Peyer's patch (tissue), 4 donors: ENCODE results near the gene MTMR1. TPM values are rescaled to one million over a fixed set of nuclear protein-coding genes. Genes with fewer than 3 reads are reported as not detected.

ENCODE experiments used
- DNase-seq, 3 donors: peaks; one replicate each; pipeline ENCODE4 v3.0.0-alpha.2; 2017 to 2019
- H3K27ac ChIP-seq, 4 donors: fragments of 200-600 bp; sonication (generic); one replicate each; pipeline ENCODE4 v1.5.1; 2016 to 2019
- H3K27me3 ChIP-seq, 2 donors: fragments of 200-600 bp; sonication (generic); one replicate each; pipeline ENCODE4 v1.5.1; 2019
- H3K36me3 ChIP-seq, 3 donors: fragments of 200-600 bp; sonication (generic); one replicate each; pipeline ENCODE4 v1.5.1; 2016 to 2019
- H3K4me1 ChIP-seq, 4 donors: fragments of 200-600 bp; sonication (generic); one replicate each; pipeline ENCODE4 v1.5.1; 2016 to 2019
- H3K4me3 ChIP-seq, 4 donors: fragments of 200-600 bp; sonication (generic); 1 replicate in 3 of 4; 2 replicates in 1 of 4; pipeline ENCODE4 v1.5.1; 2016 to 2019; ENCODE audit warnings: mild to moderate bottlenecking in 1 of 4
- H3K9me3 ChIP-seq, 4 donors: fragments of 200-600 bp; sonication (generic); one replicate each; pipeline ENCODE4 v1.5.1; 2016 to 2019; ENCODE audit warnings: mild to moderate bottlenecking in 1 of 4
- POLR2A ChIP-seq, 2 donors: fragments of 450-650 bp; IDR thresholded peaks; one replicate each; pipeline ENCODE4 v1.5.1; 2017; ENCODE audit warnings: antibody characterized with exemption in 2 of 2, mild to moderate bottlenecking in 2 of 2, moderate library complexity in 2 of 2
- total RNA-seq, 4 donors: library from RNA; depleted of rRNA; stranded (reverse); fragments of >200 nt; gene quantifications; one replicate each; pipeline ENCODE4 v1.1.0, GENCODE V29; 2016
- TF ChIP-seq, protein P1 (sequence below), 6 experiments: fragments of 450-650 bp in 4 of 6; fragments of 200-600 bp in 2 of 6; sonication (generic) in 1 of 6; IDR thresholded peaks; one replicate each; pipeline ENCODE4 v1.5.1; 2017 to 2019; ENCODE audit warnings: antibody characterized with exemption in 6 of 6, mild to moderate bottlenecking in 3 of 6, moderate library complexity in 1 of 6

Gene MTMR1
- total RNA-seq, 4 donors from 2014 or later, result 13.3 to 58.6 (median 18.7) TPM

DNA sequence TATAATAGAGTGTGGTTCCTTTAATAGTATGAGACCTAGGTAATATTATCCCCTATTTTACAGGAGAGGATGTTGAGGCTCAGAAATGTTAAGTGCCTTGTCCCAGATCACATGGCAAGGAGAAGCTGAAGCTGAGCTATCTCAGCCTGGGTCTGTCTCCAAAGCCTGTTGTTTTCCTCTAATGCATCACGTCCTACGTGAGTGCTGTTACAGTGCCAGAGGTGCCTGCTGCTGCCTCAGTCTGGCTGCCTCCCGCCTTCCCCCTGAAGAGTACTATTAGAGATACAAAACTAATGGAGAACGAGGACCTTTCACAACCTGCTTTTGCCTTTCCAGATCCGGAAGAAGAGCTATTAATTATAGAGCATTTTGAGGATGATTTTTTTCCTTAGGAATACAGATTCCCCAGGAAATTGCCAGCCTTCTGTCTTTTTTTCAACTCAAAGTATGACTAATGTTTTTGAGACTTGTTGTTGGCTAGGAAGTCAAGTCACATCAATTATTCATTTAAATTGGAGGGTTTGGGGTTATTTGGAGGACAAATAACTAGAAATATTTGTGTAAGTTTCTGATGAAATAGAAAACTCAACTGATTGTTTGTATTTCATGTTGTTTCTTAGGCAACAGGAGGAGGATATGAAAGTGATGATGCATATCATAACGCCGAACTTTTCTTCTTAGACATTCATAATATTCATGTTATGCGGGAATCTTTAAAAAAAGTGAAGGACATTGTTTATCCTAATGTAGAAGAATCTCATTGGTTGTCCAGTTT is 43.9 kb upstream of the MTMR1 start:
- H3K36me3 ChIP-seq, result peaks cover 0 to 14% (median 0%) of the 10 kb centered on the region in 3 donors
- no peaks in the 10 kb centered on the region for H3K4me1 ChIP-seq
- H3K9me3 ChIP-seq, result no peaks in the 10 kb centered on the region
- H3K27ac ChIP-seq, result no peak overlapping the region
- no peaks in the 10 kb centered on the region for H3K27me3 ChIP-seq
- H3K4me3 ChIP-seq, result no peak overlapping the region
- peak in 1 of 3 donors; percentile 47 for DNase-seq
- TF ChIP-seq POLR2A (IDR thresholded peaks at IDR 0.05), result no peak
- TF ChIP-seq, protein P1, sequence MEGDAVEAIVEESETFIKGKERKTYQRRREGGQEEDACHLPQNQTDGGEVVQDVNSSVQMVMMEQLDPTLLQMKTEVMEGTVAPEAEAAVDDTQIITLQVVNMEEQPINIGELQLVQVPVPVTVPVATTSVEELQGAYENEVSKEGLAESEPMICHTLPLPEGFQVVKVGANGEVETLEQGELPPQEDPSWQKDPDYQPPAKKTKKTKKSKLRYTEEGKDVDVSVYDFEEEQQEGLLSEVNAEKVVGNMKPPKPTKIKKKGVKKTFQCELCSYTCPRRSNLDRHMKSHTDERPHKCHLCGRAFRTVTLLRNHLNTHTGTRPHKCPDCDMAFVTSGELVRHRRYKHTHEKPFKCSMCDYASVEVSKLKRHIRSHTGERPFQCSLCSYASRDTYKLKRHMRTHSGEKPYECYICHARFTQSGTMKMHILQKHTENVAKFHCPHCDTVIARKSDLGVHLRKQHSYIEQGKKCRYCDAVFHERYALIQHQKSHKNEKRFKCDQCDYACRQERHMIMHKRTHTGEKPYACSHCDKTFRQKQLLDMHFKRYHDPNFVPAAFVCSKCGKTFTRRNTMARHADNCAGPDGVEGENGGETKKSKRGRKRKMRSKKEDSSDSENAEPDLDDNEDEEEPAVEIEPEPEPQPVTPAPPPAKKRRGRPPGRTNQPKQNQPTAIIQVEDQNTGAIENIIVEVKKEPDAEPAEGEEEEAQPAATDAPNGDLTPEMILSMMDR (IDR thresholded peaks at IDR 0.05), result no peak

DNA sequence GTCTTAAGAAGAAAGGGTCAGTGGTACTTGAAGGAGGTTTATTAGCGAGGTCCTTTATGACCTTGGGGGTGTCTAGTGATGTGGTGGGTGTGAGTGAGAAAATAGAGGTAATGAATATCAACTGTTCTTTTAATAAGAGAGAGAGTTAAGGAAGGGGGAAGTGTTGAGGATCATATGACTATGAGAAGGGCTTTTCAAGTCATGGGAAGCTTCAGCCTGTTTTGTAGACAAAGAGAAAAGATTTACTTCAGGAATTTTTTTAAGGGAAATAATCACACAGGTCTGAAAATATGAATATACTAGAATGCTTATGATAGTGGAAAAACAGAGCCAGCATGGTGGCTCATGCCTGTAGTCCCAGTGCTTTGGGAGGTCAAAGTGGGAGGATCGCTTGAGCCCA is 41.3 kb upstream of the MTMR1 start:
- no peak overlapping the region for H3K4me3 ChIP-seq
- no peak for DNase-seq
- no peaks in the 10 kb centered on the region for H3K4me1 ChIP-seq
- no peaks in the 10 kb centered on the region for H3K9me3 ChIP-seq
- TF ChIP-seq, protein P1 (IDR thresholded peaks at IDR 0.05), result no peak
- no peak for TF ChIP-seq POLR2A (IDR thresholded peaks at IDR 0.05)
- peaks cover 0 to 5% (median 0%) of the 10 kb centered on the region in 3 donors for H3K36me3 ChIP-seq
- no peak overlapping the region for H3K27ac ChIP-seq
- H3K27me3 ChIP-seq, result no peaks in the 10 kb centered on the region

DNA sequence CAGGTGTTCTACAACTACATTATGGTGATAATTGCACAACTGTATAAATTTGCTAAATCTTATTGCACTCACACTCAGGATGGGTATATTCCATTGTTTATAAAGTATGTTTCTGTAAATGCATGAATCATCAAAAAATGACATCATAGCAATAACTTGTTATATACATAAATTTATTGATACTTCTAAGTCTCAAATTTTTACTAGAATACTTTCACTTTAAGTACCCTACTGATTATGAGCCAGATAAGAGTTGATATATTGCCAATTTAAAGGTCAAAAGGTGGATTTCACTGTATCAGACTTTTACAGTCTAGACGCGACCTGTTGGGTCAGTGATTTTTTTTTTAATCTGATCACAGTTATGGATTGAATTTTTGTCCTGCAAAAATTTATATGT is 37.4 kb upstream of the MTMR1 start:
- Histone ChIP-seq H3K9me3 (no peaks in the 10 kb centered on the region), H3K27ac (no peak overlapping the region), H3K4me1 (no peaks in the 10 kb centered on the region), H3K4me3 (no peak overlapping the region), H3K27me3 (no peaks in the 10 kb centered on the region), H3K36me3 (peaks cover 0 to 16% (median 0%) of the 10 kb centered on the region in 3 donors)
- TF ChIP-seq, protein P1 (IDR thresholded peaks at IDR 0.05), result no peak
- no peak for TF ChIP-seq POLR2A (IDR thresholded peaks at IDR 0.05)
- DNase-seq, result no peak

DNA sequence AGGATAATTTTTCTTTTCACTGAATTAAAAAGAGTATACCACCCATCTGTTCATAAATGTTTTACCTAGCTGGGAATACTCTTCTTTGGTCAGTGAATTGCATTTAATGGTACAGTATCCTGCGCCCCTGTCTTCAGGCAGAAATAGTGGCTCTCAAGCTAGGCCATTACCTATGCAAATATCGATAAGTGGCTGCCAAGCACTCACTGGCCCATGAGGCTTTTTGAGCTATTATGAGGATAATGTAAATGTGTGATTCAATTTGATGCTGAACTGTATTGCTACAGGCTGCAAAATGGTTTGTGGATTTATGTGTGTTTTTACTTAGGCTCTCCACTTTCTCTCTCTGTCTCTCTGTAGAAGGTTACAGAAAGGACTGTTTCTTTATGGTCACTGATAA is 30.1 kb upstream of the MTMR1 start:
- no peak for TF ChIP-seq POLR2A (IDR thresholded peaks at IDR 0.05)
- Histone ChIP-seq H3K9me3 (no peaks in the 10 kb centered on the region), H3K27ac (no peak overlapping the region), H3K4me1 (no peaks in the 10 kb centered on the region), H3K36me3 (peaks cover 0 to 29% (median 0%) of the 10 kb centered on the region in 3 donors), H3K27me3 (no peaks in the 10 kb centered on the region), H3K4me3 (no peak overlapping the region)
- DNase-seq, result no peak

DNA sequence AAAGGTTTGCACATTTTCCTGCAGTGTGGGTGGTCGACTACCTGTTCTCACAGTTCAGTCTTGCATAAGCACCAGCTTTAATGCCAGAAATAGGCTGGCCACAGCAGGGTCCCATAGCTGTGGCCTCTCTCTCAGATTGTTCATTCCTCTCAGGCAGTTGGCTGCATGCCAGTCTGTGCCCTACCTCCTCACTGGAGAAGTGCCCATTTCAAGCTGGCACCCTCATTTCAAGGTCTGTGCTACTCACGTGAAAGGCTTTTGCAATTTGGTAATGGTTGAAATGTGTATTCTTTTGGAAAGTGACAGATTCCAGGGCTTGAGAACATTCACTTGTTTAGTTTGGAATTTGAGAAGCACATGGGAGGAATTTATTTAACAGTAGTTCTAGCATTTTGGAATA is 28.9 kb upstream of the MTMR1 start:
- TF ChIP-seq, protein P1 (IDR thresholded peaks at IDR 0.05), result no peak
- TF ChIP-seq POLR2A (IDR thresholded peaks at IDR 0.05), result no peak
- Histone ChIP-seq H3K4me3 (no peak overlapping the region), H3K4me1 (no peaks in the 10 kb centered on the region), H3K9me3 (no peaks in the 10 kb centered on the region), H3K27ac (no peak overlapping the region), H3K27me3 (no peaks in the 10 kb centered on the region), H3K36me3 (peaks cover 0 to 27% (median 0%) of the 10 kb centered on the region in 3 donors)
- no peak for DNase-seq

DNA sequence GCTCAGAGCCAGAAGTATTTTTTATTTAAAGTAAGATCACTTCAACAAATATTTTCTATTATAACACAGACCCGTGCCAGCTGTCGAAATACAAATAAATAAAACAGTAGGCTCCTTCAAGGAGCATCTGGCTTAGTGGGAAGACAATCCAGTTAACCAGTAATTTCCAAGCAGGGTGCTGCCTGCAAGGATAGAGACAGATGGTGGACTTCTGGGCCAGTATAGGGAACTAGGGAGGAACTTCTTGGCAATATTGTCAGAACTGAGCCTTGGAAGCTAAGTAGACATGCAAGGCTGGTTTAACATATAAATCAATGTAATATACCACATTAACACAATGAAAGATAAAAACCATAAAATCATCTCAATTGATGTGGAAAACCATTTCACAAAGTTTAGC is 17.0 kb upstream of the MTMR1 start:
- Histone ChIP-seq H3K4me3 (no peak overlapping the region), H3K4me1 (no peaks in the 10 kb centered on the region), H3K36me3 (peaks cover 0 to 4% (median 0%) of the 10 kb centered on the region in 3 donors), H3K27me3 (no peaks in the 10 kb centered on the region), H3K9me3 (no peaks in the 10 kb centered on the region), H3K27ac (no peak overlapping the region)
- DNase-seq, result no peak
- TF ChIP-seq, protein P1 (IDR thresholded peaks at IDR 0.05), result no peak
- TF ChIP-seq POLR2A (IDR thresholded peaks at IDR 0.05), result no peak
